HFFc6 (cell line): ENCODE data around the gene CLEC16A. TPM values are rescaled to one million over a fixed set of nuclear protein-coding genes. Genes with fewer than 3 reads are reported as not detected.

Experiments
- DNase-seq: peaks from one replicate; pipeline ENCODE4 v3.0.0-alpha.2; 2018
- H3K27ac Mint-ChIP-seq: 2 replicates; pipeline ENCODE4 v1.8.0; 2020; ENCODE audit warnings: mild to moderate bottlenecking, mixed read lengths
- H3K27me3 Mint-ChIP-seq: 2 replicates; pipeline ENCODE4 v1.8.0; 2021; ENCODE audit warnings: mild to moderate bottlenecking, moderate library complexity, mixed read lengths; ENCODE audit not compliant: insufficient read depth
- H3K36me3 Mint-ChIP-seq: 2 replicates; pipeline ENCODE4 v1.8.0; 2021; ENCODE audit warnings: low read depth, mixed read lengths
- H3K4me1 Mint-ChIP-seq: 2 replicates; pipeline ENCODE4 v1.8.0; 2020; ENCODE audit warnings: low read depth, mixed read lengths
- H3K4me3 Mint-ChIP-seq: 2 replicates; pipeline ENCODE4 v1.8.0; 2020; ENCODE audit warnings: mild to moderate bottlenecking, moderate library complexity, mixed read lengths
- H3K9me3 Mint-ChIP-seq: 2 replicates; pipeline ENCODE4 v1.8.0; 2020; ENCODE audit warnings: mild to moderate bottlenecking, mixed read lengths
- CTCF ChIP-seq: fragments of 200-600 bp; sonication (generic); IDR thresholded peaks from 2 replicates; pipeline ENCODE4 v1.5.0; 2021; ENCODE audit warnings: antibody characterized with exemption, mild to moderate bottlenecking
- total RNA-seq, 6 experiments: library from RNA; stranded (reverse); fragmentation: NEBNext Ultra II Directional; extraction: Animal tissue kit (Norgen Biotek cat#: 25700); gene quantifications; 2 replicates in 1 of 6; 3 replicates in 5 of 6; pipeline ENCODE4 v1.2.3, GENCODE V29; 2021

The CLEC16A gene
- total RNA-seq, 6 experiments from 2014 or later, result 19.4 to 23.2 (median 21.2) TPM

GRCh38 chr16:11121083-11121608, 176.8 kb downstream of the CLEC16A start:
- Mint-ChIP-seq H3K4me1 (peaks cover 32% of the 10 kb centered on the region), H3K36me3 (peaks cover 47% of the 10 kb centered on the region), H3K27me3 (no peaks in the 10 kb centered on the region; the same call in 1 of the 2 replicates), H3K4me3 (no peak overlapping the region), H3K27ac (no peak overlapping the region), H3K9me3 (peaks cover 7% of the 10 kb centered on the region; the same call in 1 of the 2 replicates)
- no peak for DNase-seq
- no peak for TF ChIP-seq CTCF

DNA sequence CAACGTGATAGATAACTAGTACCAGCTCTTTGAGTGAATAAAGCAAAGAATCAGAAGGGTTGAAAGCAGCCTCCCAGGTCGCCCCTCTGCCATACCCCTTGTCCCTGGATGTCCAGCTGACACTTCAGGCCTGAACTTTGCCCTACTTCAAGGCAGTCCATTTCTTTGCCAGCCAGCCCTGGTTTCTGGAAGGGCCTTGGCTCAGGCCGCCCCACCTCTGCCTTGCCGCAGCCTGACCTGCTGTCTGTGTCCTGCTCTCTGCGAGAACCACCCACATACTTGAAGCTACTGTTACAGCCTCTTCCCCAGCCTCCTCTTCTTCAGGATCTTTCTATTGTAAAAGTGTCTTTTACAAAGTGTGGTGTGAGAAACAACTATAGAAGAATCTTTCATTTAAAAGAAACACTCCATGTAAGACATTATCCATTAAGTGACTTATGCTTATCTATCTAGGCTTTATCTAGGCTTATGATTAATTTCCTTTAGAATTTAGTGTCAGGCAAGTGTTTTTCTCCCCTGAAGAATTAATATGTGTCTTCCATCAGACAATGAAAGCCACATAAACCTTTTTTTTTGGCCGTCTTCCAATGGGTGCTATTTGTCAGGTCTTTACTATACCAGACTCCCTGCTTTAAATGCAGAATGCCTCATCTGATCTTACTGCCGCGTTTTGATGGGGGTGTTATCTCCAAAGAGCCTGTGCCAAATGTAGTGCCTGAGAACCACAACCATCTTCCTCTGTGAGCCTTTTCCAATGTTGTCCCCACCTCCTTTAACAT, 177.7 kb downstream of the CLEC16A start:
- Mint-ChIP-seq H3K4me1 (peaks cover 32% of the 10 kb centered on the region), H3K4me3 (no peak overlapping the region), H3K27me3 (no peaks in the 10 kb centered on the region; the same call in 1 of the 2 replicates), H3K27ac (no peak overlapping the region), H3K36me3 (peaks cover 49% of the 10 kb centered on the region), H3K9me3 (peaks cover 7% of the 10 kb centered on the region; the same call in 1 of the 2 replicates)
- TF ChIP-seq CTCF, result no peak
- DNase-seq, result no peak

DNA sequence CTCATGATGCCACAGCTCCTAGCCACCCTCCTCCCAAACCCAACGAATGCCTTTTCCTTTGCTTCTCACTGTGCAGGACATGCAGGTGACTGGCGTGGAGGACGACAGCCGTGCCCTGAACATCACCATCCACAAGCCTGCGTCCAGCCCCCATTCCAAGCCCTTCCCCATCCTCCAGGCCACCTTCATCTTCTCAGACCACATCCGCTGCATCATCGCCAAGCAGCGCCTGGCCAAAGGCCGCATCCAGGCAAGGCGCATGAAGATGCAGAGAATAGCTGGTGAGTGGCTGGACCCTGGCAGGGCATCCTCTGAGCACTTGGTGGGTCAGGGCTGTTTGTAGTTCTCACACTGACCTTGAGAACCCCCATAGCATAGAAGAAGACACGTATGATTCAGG, 179.3 kb downstream of the CLEC16A start:
- Mint-ChIP-seq H3K4me3 (no peak overlapping the region), H3K27me3 (no peaks in the 10 kb centered on the region; the same call in 1 of the 2 replicates), H3K9me3 (peaks cover 7% of the 10 kb centered on the region; the same call in 1 of the 2 replicates), H3K36me3 (peaks cover 38% of the 10 kb centered on the region), H3K27ac (no peak overlapping the region), H3K4me1 (peaks cover 29% of the 10 kb centered on the region)
- DNase-seq, result no peak
- no peak for TF ChIP-seq CTCF

DNA sequence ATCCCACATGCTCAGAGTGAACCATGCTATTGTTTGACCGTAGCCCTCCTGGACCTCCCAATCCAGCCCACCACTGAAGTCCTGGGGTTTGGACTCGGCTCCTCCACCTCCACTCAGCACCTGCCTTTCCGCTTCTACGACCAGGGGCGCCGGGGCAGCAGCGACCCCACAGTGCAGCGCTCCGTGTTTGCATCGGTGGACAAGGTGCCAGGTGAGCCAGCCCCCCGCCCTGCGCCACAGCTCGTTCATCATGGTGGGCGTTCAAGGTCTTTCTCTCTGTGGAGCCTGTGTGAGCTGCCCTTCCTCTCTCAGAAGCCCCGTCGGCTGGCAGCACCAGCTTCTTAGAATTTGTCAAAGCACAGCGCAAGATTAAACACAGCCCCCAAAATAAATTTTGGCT, 181.6 kb downstream of the CLEC16A start:
- no peak for TF ChIP-seq CTCF
- Mint-ChIP-seq H3K4me1 (peaks cover 27% of the 10 kb centered on the region), H3K9me3 (no peaks in the 10 kb centered on the region), H3K36me3 (peaks cover 30% of the 10 kb centered on the region; the same call in 1 of the 2 replicates), H3K27me3 (no peaks in the 10 kb centered on the region; the same call in 1 of the 2 replicates), H3K4me3 (no peak overlapping the region), H3K27ac (no peak overlapping the region)
- DNase-seq, result no peak

GRCh38 chr16:11126399-11127054, 182.2 kb downstream of the CLEC16A start:
- Mint-ChIP-seq H3K27ac (no peak overlapping the region), H3K4me1 (peaks cover 27% of the 10 kb centered on the region), H3K27me3 (no peaks in the 10 kb centered on the region; the same call in 1 of the 2 replicates), H3K4me3 (no peak overlapping the region), H3K36me3 (peaks cover 28% of the 10 kb centered on the region; the same call in 1 of the 2 replicates), H3K9me3 (no peaks in the 10 kb centered on the region)
- no peak for TF ChIP-seq CTCF
- DNase-seq, result no peak
